HCT116 (cell line): ENCODE data around the gene FGF14.

Experiments used
- CTCF ChIP-seq, 3 experiments: fragments of 200-600 bp in 1 of 3; sonication (generic) in 1 of 3; IDR thresholded peaks in 2 of 3; conservative IDR thresholded peaks in 1 of 3; 2 replicates each; pipeline ENCODE4 v1.5.1; 2012 to 2017; ENCODE audit warnings: low read depth in 2 of 3, low read length in 2 of 3, antibody characterized with exemption in 1 of 3, borderline replicate concordance in 1 of 3, control low read depth in 1 of 3, mild to moderate bottlenecking in 1 of 3, mixed read lengths in 1 of 3, mixed run types in 1 of 3, moderate library complexity in 1 of 3; ENCODE audit not compliant: insufficient read depth in 1 of 3
- EZH2 ChIP-seq: fragments of 200-600 bp; sonication (generic); IDR thresholded peaks from 2 replicates; pipeline ENCODE4 v1.6.1; 2017; ENCODE audit warnings: antibody characterized with exemption, mixed run types
- EZH2phosphoT487 ChIP-seq: fragments of 200-600 bp; IDR thresholded peaks from 2 replicates; pipeline ENCODE4 v1.6.1; 2018; ENCODE audit warnings: antibody characterized with exemption, borderline replicate concordance
- MAX ChIP-seq: IDR thresholded peaks from 2 replicates; pipeline ENCODE4 v1.6.1; 2012
- POLR2A ChIP-seq: IDR thresholded peaks from 2 replicates; pipeline ENCODE4 v1.7.0; 2011; ENCODE audit warnings: borderline replicate concordance; ENCODE audit not compliant: insufficient read depth, insufficient read length; ENCODE audit errors: extremely low read depth
- POLR2AphosphoS5 ChIP-seq: IDR thresholded peaks from 2 replicates; pipeline ENCODE4 v1.6.1; 2011; ENCODE audit warnings: mild to moderate bottlenecking, low read depth, low read length, moderate library complexity
- SIN3A ChIP-seq: IDR thresholded peaks from 2 replicates; pipeline ENCODE4 v1.6.1; 2012; ENCODE audit warnings: low read depth
- SP1 ChIP-seq: IDR thresholded peaks from 2 replicates; pipeline ENCODE4 v1.6.1; 2012; ENCODE audit warnings: low read depth

GRCh38 chr13:102089722-102090121, 312.1 kb downstream of the FGF14 start:
- TF ChIP-seq CTCF (IDR thresholded peaks at IDR 0.05 in 2 of 3, conservative IDR thresholded peaks at IDR 0.05 in 1 of 3; ENCODE audit: borderline replicate concordance in 1 of 3, insufficient read depth in 1 of 3, low read depth in 2 of 3, low read length in 2 of 3) (no peak), EZH2 (no peak), SIN3A (no peak), POLR2A (no peak), SP1 (no peak), EZH2phosphoT487 (no peak), POLR2AphosphoS5 (no peak), MAX (no peak)
